Esophagus squamous epithelium (tissue), 4 donors: Measurements from ENCODE around the gene DDX59.

Source experiments
- POLR2A ChIP-seq, 4 donors: fragments of 450-650 bp; IDR thresholded peaks; one replicate each; pipeline ENCODE4 v1.6.1; 2017; ENCODE audit warnings: antibody characterized with exemption in 4 of 4, mild to moderate bottlenecking in 4 of 4, moderate library complexity in 3 of 4
- TF ChIP-seq, protein P1 (sequence below), 6 experiments: fragments of 450-650 bp in 4 of 6; fragments of 200-600 bp in 2 of 6; sonication (generic) in 2 of 6; IDR thresholded peaks; one replicate each; pipeline ENCODE4 v1.5.1; 2016 to 2019; ENCODE audit warnings: antibody characterized with exemption in 6 of 6, mild to moderate bottlenecking in 4 of 6, moderate library complexity in 4 of 6

DNA sequence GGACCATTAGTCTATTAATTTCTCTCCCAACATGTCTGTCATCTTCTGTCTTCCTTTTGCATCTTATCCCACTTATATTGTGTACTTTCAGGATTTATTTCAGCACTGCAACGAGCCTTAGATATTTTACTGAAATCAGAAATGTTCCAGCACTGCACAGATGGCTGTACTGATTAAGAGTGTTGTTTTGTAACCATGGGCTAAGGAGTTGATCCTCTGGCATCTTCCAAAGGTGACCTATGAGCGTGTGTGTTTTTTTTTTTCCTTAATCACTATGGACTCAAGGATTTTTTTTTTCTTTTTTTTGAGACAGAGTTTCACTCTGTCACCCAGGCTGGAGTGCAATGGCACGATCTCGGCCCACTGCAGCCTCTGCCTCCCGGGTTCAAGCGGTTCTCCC lies 7.1 kb upstream of the DDX59 start:
- TF ChIP-seq, protein P1, sequence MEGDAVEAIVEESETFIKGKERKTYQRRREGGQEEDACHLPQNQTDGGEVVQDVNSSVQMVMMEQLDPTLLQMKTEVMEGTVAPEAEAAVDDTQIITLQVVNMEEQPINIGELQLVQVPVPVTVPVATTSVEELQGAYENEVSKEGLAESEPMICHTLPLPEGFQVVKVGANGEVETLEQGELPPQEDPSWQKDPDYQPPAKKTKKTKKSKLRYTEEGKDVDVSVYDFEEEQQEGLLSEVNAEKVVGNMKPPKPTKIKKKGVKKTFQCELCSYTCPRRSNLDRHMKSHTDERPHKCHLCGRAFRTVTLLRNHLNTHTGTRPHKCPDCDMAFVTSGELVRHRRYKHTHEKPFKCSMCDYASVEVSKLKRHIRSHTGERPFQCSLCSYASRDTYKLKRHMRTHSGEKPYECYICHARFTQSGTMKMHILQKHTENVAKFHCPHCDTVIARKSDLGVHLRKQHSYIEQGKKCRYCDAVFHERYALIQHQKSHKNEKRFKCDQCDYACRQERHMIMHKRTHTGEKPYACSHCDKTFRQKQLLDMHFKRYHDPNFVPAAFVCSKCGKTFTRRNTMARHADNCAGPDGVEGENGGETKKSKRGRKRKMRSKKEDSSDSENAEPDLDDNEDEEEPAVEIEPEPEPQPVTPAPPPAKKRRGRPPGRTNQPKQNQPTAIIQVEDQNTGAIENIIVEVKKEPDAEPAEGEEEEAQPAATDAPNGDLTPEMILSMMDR (IDR thresholded peaks at IDR 0.05): no peak
- no peak for TF ChIP-seq POLR2A (IDR thresholded peaks at IDR 0.05)
